Tibial nerve (tissue), 4 donors: ENCODE measurements around the gene URB1.

Experiments
- EP300 ChIP-seq, 2 donors: sonication (generic); formaldehyde crosslinking; IDR thresholded peaks; one replicate each; pipeline ENCODE4 v1.6.1; 2017; ENCODE audit warnings: antibody characterized with exemption in 2 of 2, mild to moderate bottlenecking in 1 of 2
- POLR2A ChIP-seq, 2 donors: fragments of 450-650 bp; IDR thresholded peaks; one replicate each; pipeline ENCODE4 v1.6.1; 2017; ENCODE audit warnings: antibody characterized with exemption in 2 of 2, mild to moderate bottlenecking in 2 of 2, moderate library complexity in 2 of 2
- TF ChIP-seq, protein P1 (sequence below), 5 experiments: fragments of 200-600 bp in 3 of 5; fragments of 450-650 bp in 2 of 5; sonication (generic) in 3 of 5; IDR thresholded peaks; one replicate each; pipeline ENCODE4 v1.5.1; 2016 to 2019; ENCODE audit warnings: antibody characterized with exemption in 5 of 5, mild to moderate bottlenecking in 3 of 5, moderate library complexity in 2 of 5

DNA sequence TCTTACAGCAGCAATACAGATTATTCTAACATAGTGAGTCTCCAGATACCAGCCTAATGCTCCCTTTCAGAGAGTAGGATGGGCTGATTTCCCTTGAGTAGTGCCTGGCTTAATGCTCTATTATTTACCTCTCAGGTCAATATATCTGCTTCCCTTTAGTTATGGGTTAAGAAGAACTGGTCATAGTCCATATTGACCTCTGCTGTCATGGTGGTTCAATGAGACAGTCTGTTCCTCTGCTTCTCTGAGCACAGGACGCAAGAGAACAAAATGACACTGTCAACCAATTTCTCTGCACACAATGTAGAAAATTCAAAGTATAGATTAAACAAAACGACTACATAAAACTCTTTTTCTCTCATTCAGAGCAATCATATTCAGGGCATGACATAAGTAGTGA is 91.2 kb downstream of the URB1 start:
- TF ChIP-seq, protein P1, sequence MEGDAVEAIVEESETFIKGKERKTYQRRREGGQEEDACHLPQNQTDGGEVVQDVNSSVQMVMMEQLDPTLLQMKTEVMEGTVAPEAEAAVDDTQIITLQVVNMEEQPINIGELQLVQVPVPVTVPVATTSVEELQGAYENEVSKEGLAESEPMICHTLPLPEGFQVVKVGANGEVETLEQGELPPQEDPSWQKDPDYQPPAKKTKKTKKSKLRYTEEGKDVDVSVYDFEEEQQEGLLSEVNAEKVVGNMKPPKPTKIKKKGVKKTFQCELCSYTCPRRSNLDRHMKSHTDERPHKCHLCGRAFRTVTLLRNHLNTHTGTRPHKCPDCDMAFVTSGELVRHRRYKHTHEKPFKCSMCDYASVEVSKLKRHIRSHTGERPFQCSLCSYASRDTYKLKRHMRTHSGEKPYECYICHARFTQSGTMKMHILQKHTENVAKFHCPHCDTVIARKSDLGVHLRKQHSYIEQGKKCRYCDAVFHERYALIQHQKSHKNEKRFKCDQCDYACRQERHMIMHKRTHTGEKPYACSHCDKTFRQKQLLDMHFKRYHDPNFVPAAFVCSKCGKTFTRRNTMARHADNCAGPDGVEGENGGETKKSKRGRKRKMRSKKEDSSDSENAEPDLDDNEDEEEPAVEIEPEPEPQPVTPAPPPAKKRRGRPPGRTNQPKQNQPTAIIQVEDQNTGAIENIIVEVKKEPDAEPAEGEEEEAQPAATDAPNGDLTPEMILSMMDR (IDR thresholded peaks at IDR 0.05): no peak
- TF ChIP-seq POLR2A (IDR thresholded peaks at IDR 0.05) (no peak), EP300 (IDR thresholded peaks at IDR 0.05) (no peak)
